ENCODE results near the gene TEAD2.

GRCh38 chr19:49337267-49338022 lies 24.8 kb downstream of the TEAD2 start:
- TF ChIP-seq CTCF (IDR thresholded peaks at IDR 0.05; ENCODE audit: low read depth, low read length, poor library complexity, severe bottlenecking) (no peak), EZH2phosphoT487 (IDR thresholded peaks at IDR 0.05; ENCODE audit: borderline replicate concordance, low read length) (no peak)

Data from DOHH2 (cell line).